Activated naive CD8-positive, alpha-beta T cell treated with anti-CD3 and anti-CD28 coated beads for 36 hours (primary cell): Measurements from ENCODE around the gene ZMPSTE24. TPM values are rescaled to one million over a fixed set of nuclear protein-coding genes. Genes with fewer than 3 reads are reported as not detected.
A peak's percentile ranks its signal among the peaks of the same experiment; 100 is the strongest.

Experiments used
- DNase-seq: peaks from one replicate; pipeline ENCODE4 v3.0.0; 2021
- H3K27ac Mint-ChIP-seq: one replicate; pipeline ENCODE4 v1.8.0; 2022; ENCODE audit warnings: mild to moderate bottlenecking, moderate library complexity, mixed read lengths
- H3K27me3 Mint-ChIP-seq: one replicate; pipeline ENCODE4 v1.8.0; 2022; ENCODE audit warnings: mild to moderate bottlenecking, mixed read lengths
- H3K36me3 Mint-ChIP-seq: one replicate; pipeline ENCODE4 v1.8.0; 2021; ENCODE audit warnings: mild to moderate bottlenecking, mixed read lengths
- H3K4me1 Mint-ChIP-seq: one replicate; pipeline ENCODE4 v1.8.0; 2021; ENCODE audit warnings: mixed read lengths
- H3K4me3 Mint-ChIP-seq: one replicate; pipeline ENCODE4 v1.8.0; 2022; ENCODE audit warnings: mild to moderate bottlenecking, moderate library complexity, mixed read lengths
- H3K9me3 Mint-ChIP-seq: one replicate; pipeline ENCODE4 v1.8.0; 2022; ENCODE audit warnings: mixed read lengths
- total RNA-seq, 2 experiments: library from RNA; stranded (reverse); gene quantifications; one replicate each; pipeline ENCODE4 v1.2.3, GENCODE V29; 2021

ZMPSTE24 gene
- total RNA-seq, 2 experiments from 2014 or later = 39.6 to 41.0 TPM

- Mint-ChIP-seq H3K4me1 (peaks cover 14% of the 10 kb centered on the region), H3K27ac (no peak overlapping the region), H3K27me3 (no peaks in the 10 kb centered on the region), H3K36me3 (no peaks in the 10 kb centered on the region), H3K4me3 (no peak overlapping the region), H3K9me3 (no peaks in the 10 kb centered on the region)
- DNase-seq = no peak
Observed at GRCh38 chr1:40248412-40248811, 9.6 kb upstream of the ZMPSTE24 start.

GRCh38 chr1:40251456-40251855, 6.6 kb upstream of the ZMPSTE24 start:
- no peaks in the 10 kb centered on the region for H3K9me3 Mint-ChIP-seq
- no peak for DNase-seq
- H3K4me3 Mint-ChIP-seq = no peak overlapping the region
- no peak overlapping the region for H3K27ac Mint-ChIP-seq
- peaks cover 14% of the 10 kb centered on the region for H3K4me1 Mint-ChIP-seq
- H3K36me3 Mint-ChIP-seq = peaks cover 2% of the 10 kb centered on the region
- H3K27me3 Mint-ChIP-seq = no peaks in the 10 kb centered on the region

GRCh38 chr1:40252601-40253000, 5.4 kb upstream of the ZMPSTE24 start:
- Mint-ChIP-seq H3K27ac (no peak overlapping the region), H3K9me3 (no peaks in the 10 kb centered on the region), H3K4me1 (peaks cover 17% of the 10 kb centered on the region), H3K36me3 (peaks cover 4% of the 10 kb centered on the region), H3K27me3 (no peaks in the 10 kb centered on the region), H3K4me3 (no peak overlapping the region)
- DNase-seq = no peak

GRCh38 chr1:40255231-40255630, 2.8 kb upstream of the ZMPSTE24 start:
- H3K27ac Mint-ChIP-seq = no peak overlapping the region
- H3K9me3 Mint-ChIP-seq = no peaks in the 10 kb centered on the region
- H3K27me3 Mint-ChIP-seq = no peaks in the 10 kb centered on the region
- H3K36me3 Mint-ChIP-seq = peaks cover 16% of the 10 kb centered on the region
- no peak for DNase-seq
- no peak overlapping the region for H3K4me3 Mint-ChIP-seq
- peaks cover 25% of the 10 kb centered on the region for H3K4me1 Mint-ChIP-seq

DNA sequence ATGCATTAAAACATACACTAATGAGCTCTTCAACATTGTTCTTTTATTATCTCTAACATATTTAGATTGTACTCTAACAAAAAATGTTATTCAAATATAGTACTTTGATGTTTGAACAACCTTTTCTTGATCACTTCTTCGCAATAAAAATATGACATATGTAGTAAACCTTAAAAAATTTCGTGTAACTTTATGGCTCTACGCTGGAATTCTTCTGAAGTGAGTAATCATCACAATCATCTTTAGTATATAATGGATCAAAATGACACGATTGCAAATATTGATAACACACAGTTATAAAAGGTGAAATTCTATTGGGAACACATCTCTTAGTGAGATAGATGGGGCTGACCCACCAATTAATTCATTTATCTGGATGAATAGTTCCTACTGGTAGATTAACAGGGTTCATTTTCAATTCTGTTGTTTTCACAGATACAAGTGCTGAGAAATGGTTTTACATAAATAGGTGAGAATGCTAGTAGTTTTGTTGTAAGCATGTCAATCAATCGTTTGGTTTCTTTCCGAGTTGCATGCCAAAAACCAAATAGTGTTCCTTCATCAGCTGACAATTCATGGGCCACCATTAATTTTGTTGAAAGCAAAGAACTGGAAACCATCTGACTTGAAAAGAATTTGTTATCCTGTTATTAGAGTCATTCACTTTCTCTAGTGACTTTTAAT, 1.5 kb upstream of the ZMPSTE24 start:
- H3K4me1 Mint-ChIP-seq = peaks cover 34% of the 10 kb centered on the region
- no peak for DNase-seq
- H3K4me3 Mint-ChIP-seq = peak overlapping the region; percentile 93
- H3K27ac Mint-ChIP-seq = peak overlapping the region; percentile 99
- H3K27me3 Mint-ChIP-seq = no peaks in the 10 kb centered on the region
- no peaks in the 10 kb centered on the region for H3K9me3 Mint-ChIP-seq
- peaks cover 29% of the 10 kb centered on the region for H3K36me3 Mint-ChIP-seq

GRCh38 chr1:40257313-40257687, 736 bp upstream of the ZMPSTE24 start:
- H3K27ac Mint-ChIP-seq = peak overlapping the region; percentile 99
- peak overlapping the region; percentile 93 for H3K4me3 Mint-ChIP-seq
- DNase-seq = no peak
- no peaks in the 10 kb centered on the region for H3K27me3 Mint-ChIP-seq
- no peaks in the 10 kb centered on the region for H3K9me3 Mint-ChIP-seq
- H3K4me1 Mint-ChIP-seq = peaks cover 39% of the 10 kb centered on the region
- peaks cover 37% of the 10 kb centered on the region for H3K36me3 Mint-ChIP-seq

DNA sequence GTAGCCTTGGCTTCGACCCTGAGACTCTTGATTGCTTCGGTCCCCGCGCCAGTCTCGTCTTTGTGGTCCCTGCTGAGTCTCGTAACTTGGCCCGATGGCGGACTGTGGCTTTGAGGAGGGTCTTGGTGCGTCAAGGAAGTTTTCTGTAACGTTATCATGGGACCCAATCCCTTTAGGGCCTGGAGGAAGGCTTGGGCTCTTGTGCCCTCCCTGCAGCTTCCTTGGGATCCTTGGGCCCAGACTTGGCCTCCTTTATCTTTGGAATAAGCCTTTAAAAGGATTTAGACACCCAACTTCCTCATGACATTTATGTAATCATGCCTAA, 371 bp downstream of the ZMPSTE24 start:
- Mint-ChIP-seq H3K9me3 (no peaks in the 10 kb centered on the region), H3K4me1 (peaks cover 48% of the 10 kb centered on the region), H3K27ac (peak overlapping the region; percentile 99), H3K27me3 (no peaks in the 10 kb centered on the region), H3K4me3 (peak overlapping the region; percentile 93), H3K36me3 (peaks cover 45% of the 10 kb centered on the region)
- no peak for DNase-seq

- Mint-ChIP-seq H3K27me3 (no peaks in the 10 kb centered on the region), H3K4me1 (peaks cover 47% of the 10 kb centered on the region), H3K27ac (peak overlapping the region; percentile 89), H3K36me3 (peaks cover 47% of the 10 kb centered on the region), H3K4me3 (no peak overlapping the region), H3K9me3 (no peaks in the 10 kb centered on the region)
- DNase-seq = peak; percentile 46
Observed at GRCh38 chr1:40264354-40264781, 6.3 kb downstream of the ZMPSTE24 start.

DNA sequence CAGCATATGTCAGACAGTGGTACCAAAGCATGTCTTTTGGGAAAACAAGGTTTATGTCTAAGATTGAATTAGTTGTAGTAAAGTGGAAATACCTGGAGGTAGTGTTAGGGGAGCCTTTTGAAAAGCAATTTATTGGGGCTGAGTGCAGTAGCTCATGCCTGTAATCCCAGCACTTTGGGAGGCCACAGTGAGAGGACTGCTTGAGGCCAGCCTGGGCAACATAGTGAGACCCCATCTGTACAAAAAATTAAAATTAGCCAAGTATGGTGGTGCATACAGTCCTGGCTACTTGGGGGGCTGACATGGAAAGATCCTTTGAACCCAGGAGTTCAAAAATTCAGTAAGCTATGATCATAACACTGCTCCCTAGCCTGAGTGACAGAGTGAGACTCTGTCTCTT, 7.3 kb downstream of the ZMPSTE24 start:
- Mint-ChIP-seq H3K9me3 (no peaks in the 10 kb centered on the region), H3K27me3 (no peaks in the 10 kb centered on the region), H3K4me1 (peaks cover 47% of the 10 kb centered on the region), H3K27ac (no peak overlapping the region), H3K36me3 (peaks cover 45% of the 10 kb centered on the region), H3K4me3 (no peak overlapping the region)
- no peak for DNase-seq

DNA sequence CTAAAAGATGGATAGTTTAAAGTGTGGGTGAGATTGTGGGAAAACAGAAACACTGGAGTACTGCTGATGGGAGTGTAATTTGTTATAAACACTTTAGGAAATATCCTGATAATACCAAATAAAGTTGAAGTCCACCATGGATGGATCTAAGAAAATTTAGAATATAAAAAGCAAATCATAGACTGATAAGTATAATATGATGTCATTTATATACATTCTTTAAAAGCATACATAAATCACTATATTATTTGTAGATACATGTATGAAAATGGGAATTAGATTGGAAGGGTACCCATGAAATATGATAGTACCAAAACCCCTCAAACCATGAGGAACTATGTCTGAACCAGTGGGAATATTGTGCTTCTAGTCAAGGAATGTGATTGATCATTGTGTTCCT, 7.9 kb downstream of the ZMPSTE24 start:
- Mint-ChIP-seq H3K4me3 (no peak overlapping the region), H3K36me3 (peaks cover 44% of the 10 kb centered on the region), H3K4me1 (peaks cover 43% of the 10 kb centered on the region), H3K27ac (no peak overlapping the region), H3K9me3 (no peaks in the 10 kb centered on the region), H3K27me3 (no peaks in the 10 kb centered on the region)
- DNase-seq = no peak

DNA sequence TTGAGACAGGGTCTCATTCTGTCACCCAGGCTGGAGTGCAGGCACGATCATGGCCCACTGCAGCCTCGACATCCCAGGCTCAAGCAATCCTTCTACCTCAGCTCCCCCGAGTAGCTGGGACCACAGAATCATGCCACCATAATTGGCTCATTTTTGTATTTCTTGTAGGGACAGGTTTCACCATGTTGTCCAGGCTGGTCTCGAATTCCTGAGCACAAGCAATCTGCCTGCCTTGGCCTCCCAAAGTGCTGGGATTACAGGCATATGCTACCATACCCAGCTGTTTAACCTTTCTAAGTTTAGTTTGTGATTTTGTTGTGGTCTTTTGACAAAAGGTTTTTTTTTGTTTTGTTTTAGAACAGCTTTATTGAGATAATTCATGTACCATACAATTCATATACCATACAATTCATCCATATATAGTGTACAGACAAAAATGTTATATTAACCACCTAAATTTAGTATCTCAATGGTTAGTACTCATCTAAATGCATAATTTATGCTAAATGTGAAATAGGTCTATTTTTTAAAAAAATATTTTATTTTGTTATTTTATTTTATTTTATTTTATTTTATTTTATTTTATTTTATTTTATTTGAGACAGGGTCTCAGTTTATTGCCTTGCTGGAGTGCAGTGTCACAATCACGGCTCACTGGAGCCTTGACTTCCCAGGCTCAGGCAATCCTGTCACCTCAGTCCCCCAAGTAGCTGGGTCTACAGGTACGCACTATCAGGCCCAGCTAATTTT, 8.9 kb downstream of the ZMPSTE24 start:
- peaks cover 34% of the 10 kb centered on the region for H3K4me1 Mint-ChIP-seq
- H3K4me3 Mint-ChIP-seq = no peak overlapping the region
- no peaks in the 10 kb centered on the region for H3K9me3 Mint-ChIP-seq
- no peak for DNase-seq
- no peak overlapping the region for H3K27ac Mint-ChIP-seq
- no peaks in the 10 kb centered on the region for H3K27me3 Mint-ChIP-seq
- peaks cover 33% of the 10 kb centered on the region for H3K36me3 Mint-ChIP-seq

DNA sequence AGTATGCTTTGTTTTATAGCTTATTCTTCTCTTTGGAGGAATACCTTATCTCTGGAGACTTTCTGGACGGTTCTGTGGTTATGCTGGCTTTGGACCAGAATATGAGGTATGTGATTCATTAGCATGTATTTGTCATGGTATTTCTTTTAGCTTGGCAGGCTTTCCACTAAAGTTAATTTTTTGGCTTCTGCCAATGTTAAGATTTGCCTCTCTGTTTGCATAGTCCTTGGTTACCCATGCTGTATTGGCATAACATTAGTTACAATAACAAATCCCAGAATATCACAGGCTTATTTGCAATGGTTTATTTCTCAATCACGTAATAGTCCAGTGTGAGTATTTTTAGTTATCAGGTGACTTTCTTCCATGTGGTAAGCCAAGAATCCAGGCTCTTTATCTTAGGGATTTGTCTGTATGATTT, 9.7 kb downstream of the ZMPSTE24 start:
- Mint-ChIP-seq H3K4me1 (peaks cover 34% of the 10 kb centered on the region), H3K4me3 (no peak overlapping the region), H3K27me3 (no peaks in the 10 kb centered on the region), H3K36me3 (peaks cover 33% of the 10 kb centered on the region), H3K9me3 (no peaks in the 10 kb centered on the region), H3K27ac (no peak overlapping the region)
- DNase-seq = no peak

GRCh38 chr1:40268211-40268610, 10.2 kb downstream of the ZMPSTE24 start:
- DNase-seq = no peak
- Mint-ChIP-seq H3K27me3 (no peaks in the 10 kb centered on the region), H3K4me3 (no peak overlapping the region), H3K36me3 (peaks cover 33% of the 10 kb centered on the region), H3K27ac (no peak overlapping the region), H3K9me3 (no peaks in the 10 kb centered on the region), H3K4me1 (peaks cover 31% of the 10 kb centered on the region)

GRCh38 chr1:40270152-40270834, 12.3 kb downstream of the ZMPSTE24 start:
- H3K36me3 Mint-ChIP-seq = peaks cover 31% of the 10 kb centered on the region
- H3K27ac Mint-ChIP-seq = peak overlapping the region; percentile 73
- H3K4me3 Mint-ChIP-seq = no peak overlapping the region
- no peaks in the 10 kb centered on the region for H3K9me3 Mint-ChIP-seq
- peaks cover 18% of the 10 kb centered on the region for H3K4me1 Mint-ChIP-seq
- no peaks in the 10 kb centered on the region for H3K27me3 Mint-ChIP-seq
- DNase-seq = no peak

DNA sequence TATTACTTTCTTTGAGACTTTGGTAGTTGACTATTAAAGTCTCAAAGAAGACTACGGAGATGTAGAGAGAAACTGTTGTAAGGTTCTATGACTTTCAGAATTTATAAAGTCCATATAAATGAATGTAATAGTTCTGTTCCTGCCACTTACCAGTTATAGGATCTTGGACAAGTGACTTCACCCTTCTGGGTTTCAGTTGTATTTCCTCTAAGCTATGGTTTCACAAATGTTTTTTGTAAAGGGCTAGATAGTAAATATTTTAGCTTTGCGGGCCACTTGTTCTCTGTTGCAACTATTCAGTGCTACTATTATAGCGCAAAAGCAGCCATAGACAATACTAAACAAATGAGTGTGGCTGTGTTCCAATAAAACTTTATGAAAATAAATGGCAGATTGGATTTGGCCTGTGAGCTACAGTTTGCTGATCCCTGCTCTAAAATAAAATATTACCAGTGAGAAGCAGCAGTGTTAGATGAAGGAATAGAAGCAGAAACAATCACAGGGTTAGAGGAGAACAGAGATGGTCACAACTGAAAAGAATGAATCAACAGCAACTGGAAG, 14.7 kb downstream of the ZMPSTE24 start:
- peaks cover 31% of the 10 kb centered on the region for H3K36me3 Mint-ChIP-seq
- H3K27me3 Mint-ChIP-seq = no peaks in the 10 kb centered on the region
- DNase-seq = no peak
- no peaks in the 10 kb centered on the region for H3K9me3 Mint-ChIP-seq
- peak overlapping the region; percentile 49 for H3K27ac Mint-ChIP-seq
- H3K4me1 Mint-ChIP-seq = peaks cover 13% of the 10 kb centered on the region
- H3K4me3 Mint-ChIP-seq = no peak overlapping the region
